ENCODE measurements around the gene SP9.

Gene SP9

GRCh38 chr2:174334781-174335251, at the start of gene SP9:
Gene SP9, plus strand, starts transcription at chr2:174334954. Its CDS starts 139 bp downstream, at chr2:174335093.
- H3K4me3 ChIP-seq (replicated peaks; ENCODE audit: low read depth, low read length), result no peak within 1 kb of the TSS
- no peak for TF ChIP-seq CTCF (IDR thresholded peaks at IDR 0.05; ENCODE audit: low read length, missing control alignments)
- peak; percentile 38 for DNase-seq (ENCODE audit: low read depth)

- H3K4me3 ChIP-seq (replicated peaks; ENCODE audit: low read depth, low read length), result no peak overlapping the region
- no peak for DNase-seq (ENCODE audit: low read depth)
- no peak for TF ChIP-seq CTCF (IDR thresholded peaks at IDR 0.05; ENCODE audit: low read length, missing control alignments)
These were observed 48.6 kb upstream of the SP9 start for GRCh38 chr2:174286172-174286571.

- DNase-seq (ENCODE audit: low read depth), result no peak
- no peak overlapping the region for H3K4me3 ChIP-seq (replicated peaks; ENCODE audit: low read depth, low read length)
- no peak for TF ChIP-seq CTCF (IDR thresholded peaks at IDR 0.05; ENCODE audit: low read length, missing control alignments)
These were observed 41.8 kb upstream of the SP9 start for GRCh38 chr2:174292908-174293307.

- H3K4me3 ChIP-seq (replicated peaks; ENCODE audit: low read depth, low read length), result no peak overlapping the region
- DNase-seq (ENCODE audit: low read depth), result peak; percentile 54
- no peak for TF ChIP-seq CTCF (IDR thresholded peaks at IDR 0.05; ENCODE audit: low read length, missing control alignments)
These were observed 34.6 kb upstream of the SP9 start for GRCh38 chr2:174300114-174300513.

GRCh38 chr2:174312581-174313234, 22.0 kb upstream of the SP9 start:
- DNase-seq (ENCODE audit: low read depth), result peak; percentile 26
- TF ChIP-seq CTCF (IDR thresholded peaks at IDR 0.05; ENCODE audit: low read length, missing control alignments), result no peak
- H3K4me3 ChIP-seq (replicated peaks; ENCODE audit: low read depth, low read length), result no peak overlapping the region

GRCh38 chr2:174322149-174322548, 12.6 kb upstream of the SP9 start:
- H3K4me3 ChIP-seq (replicated peaks; ENCODE audit: low read depth, low read length), result no peak overlapping the region
- DNase-seq (ENCODE audit: low read depth), result no peak
- no peak for TF ChIP-seq CTCF (IDR thresholded peaks at IDR 0.05; ENCODE audit: low read length, missing control alignments)

- no peak for TF ChIP-seq CTCF (IDR thresholded peaks at IDR 0.05; ENCODE audit: low read length, missing control alignments)
- H3K4me3 ChIP-seq (replicated peaks; ENCODE audit: low read depth, low read length), result no peak overlapping the region
- DNase-seq (ENCODE audit: low read depth), result no peak
These were observed 12.0 kb upstream of the SP9 start for GRCh38 chr2:174322746-174323145.

Data from fibroblast of pulmonary artery (primary cell).